Activated CD8-positive, alpha-beta memory T cell treated with anti-CD3 and anti-CD28 coated beads for 24 hours (primary cell): ENCODE measurements around the gene C12orf50.
"Not testable (repeated sequence)": the region's sequence is repeated elsewhere in the genome, so short reads cannot be mapped to it uniquely, and the experiment has no call there.

Source experiments
- DNase-seq: peaks from one replicate; pipeline ENCODE4 v3.0.0-alpha.2; 2020

C12orf50 gene

GRCh38 chr12:88029093-88029665 is at the start of gene C12orf50:
Gene C12orf50 (minus strand): TSS chr12:88029401. CDS start chr12:88026962, 2,439 bp downstream.
- DNase-seq, result no peak

GRCh38 chr12:88067301-88067700 is 38.1 kb upstream of the C12orf50 start:
- DNase-seq, result no peak

GRCh38 chr12:88063375-88063774 is 34.2 kb upstream of the C12orf50 start:
- DNase-seq, result no peak

- DNase-seq, result no peak
These were observed 33.3 kb upstream of the C12orf50 start for GRCh38 chr12:88062474-88062873.

GRCh38 chr12:88058719-88059077 is 29.5 kb upstream of the C12orf50 start:
- no peak for DNase-seq

GRCh38 chr12:88057994-88058718 is 29.0 kb upstream of the C12orf50 start:
- DNase-seq, result no peak

- no peak for DNase-seq
These were observed 27.4 kb upstream of the C12orf50 start for GRCh38 chr12:88056571-88056970.

- DNase-seq, result no peak
These were observed 23.5 kb upstream of the C12orf50 start for GRCh38 chr12:88052686-88053085.

GRCh38 chr12:88044035-88044434 is 14.8 kb upstream of the C12orf50 start:
- DNase-seq, result no peak

- no peak for DNase-seq
These were observed 8.6 kb upstream of the C12orf50 start for GRCh38 chr12:88037770-88038169.

GRCh38 chr12:88036353-88036965 is 7.3 kb upstream of the C12orf50 start:
- no peak for DNase-seq

GRCh38 chr12:88035907-88036289 is 6.7 kb upstream of the C12orf50 start:
- DNase-seq, result no peak

- peak; percentile 94 for DNase-seq
These were observed 6.2 kb upstream of the C12orf50 start for GRCh38 chr12:88035271-88035906.

- DNase-seq, result not testable (repeated sequence)
These were observed 2.0 kb upstream of the C12orf50 start for GRCh38 chr12:88031161-88031560.

- no peak for DNase-seq
These were observed 3.0 kb downstream of the C12orf50 start for GRCh38 chr12:88026196-88026595.

- no peak for DNase-seq
These were observed 11.2 kb downstream of the C12orf50 start for GRCh38 chr12:88017964-88018363.

GRCh38 chr12:88015825-88016224 is 13.4 kb downstream of the C12orf50 start:
- DNase-seq, result no peak

- no peak for DNase-seq
These were observed 17.4 kb downstream of the C12orf50 start for GRCh38 chr12:88011755-88012154.

- DNase-seq, result no peak
These were observed 22.9 kb downstream of the C12orf50 start for GRCh38 chr12:88006351-88006750.

- DNase-seq, result no peak
These were observed 27.9 kb downstream of the C12orf50 start for GRCh38 chr12:88001327-88001726.

- peak; percentile 68 for DNase-seq
These were observed 33.5 kb downstream of the C12orf50 start for GRCh38 chr12:87995581-87996178.

- no peak for DNase-seq
These were observed 37.7 kb downstream of the C12orf50 start for GRCh38 chr12:87991483-87991882.

- DNase-seq, result no peak
These were observed 40.7 kb downstream of the C12orf50 start for GRCh38 chr12:87988534-87988933.
